Vagina (tissue), 2 donors: ENCODE results near the gene TRDMT1.

ENCODE experiments used
- POLR2A ChIP-seq, 2 donors: fragments of 450-650 bp; IDR thresholded peaks; one replicate each; pipeline ENCODE4 v1.6.1; 2017; ENCODE audit warnings: antibody characterized with exemption in 2 of 2, mild to moderate bottlenecking in 2 of 2, moderate library complexity in 2 of 2
- TF ChIP-seq, protein P1 (sequence below), 3 experiments: fragments of 450-650 bp in 2 of 3; fragments of 200-600 bp in 1 of 3; sonication (generic) in 1 of 3; IDR thresholded peaks; one replicate each; pipeline ENCODE4 v1.5.1; 2017 to 2019; ENCODE audit warnings: antibody characterized with exemption in 3 of 3, mild to moderate bottlenecking in 2 of 3, moderate library complexity in 2 of 3

GRCh38 chr10:17231788-17232187, 30.3 kb upstream of the TRDMT1 start:
- TF ChIP-seq, protein P1, sequence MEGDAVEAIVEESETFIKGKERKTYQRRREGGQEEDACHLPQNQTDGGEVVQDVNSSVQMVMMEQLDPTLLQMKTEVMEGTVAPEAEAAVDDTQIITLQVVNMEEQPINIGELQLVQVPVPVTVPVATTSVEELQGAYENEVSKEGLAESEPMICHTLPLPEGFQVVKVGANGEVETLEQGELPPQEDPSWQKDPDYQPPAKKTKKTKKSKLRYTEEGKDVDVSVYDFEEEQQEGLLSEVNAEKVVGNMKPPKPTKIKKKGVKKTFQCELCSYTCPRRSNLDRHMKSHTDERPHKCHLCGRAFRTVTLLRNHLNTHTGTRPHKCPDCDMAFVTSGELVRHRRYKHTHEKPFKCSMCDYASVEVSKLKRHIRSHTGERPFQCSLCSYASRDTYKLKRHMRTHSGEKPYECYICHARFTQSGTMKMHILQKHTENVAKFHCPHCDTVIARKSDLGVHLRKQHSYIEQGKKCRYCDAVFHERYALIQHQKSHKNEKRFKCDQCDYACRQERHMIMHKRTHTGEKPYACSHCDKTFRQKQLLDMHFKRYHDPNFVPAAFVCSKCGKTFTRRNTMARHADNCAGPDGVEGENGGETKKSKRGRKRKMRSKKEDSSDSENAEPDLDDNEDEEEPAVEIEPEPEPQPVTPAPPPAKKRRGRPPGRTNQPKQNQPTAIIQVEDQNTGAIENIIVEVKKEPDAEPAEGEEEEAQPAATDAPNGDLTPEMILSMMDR (IDR thresholded peaks at IDR 0.05) = no peak
- no peak for TF ChIP-seq POLR2A (IDR thresholded peaks at IDR 0.05)
